Measurements from ENCODE around the gene GNG2. TPM values are rescaled to one million over a fixed set of nuclear protein-coding genes. Genes with fewer than 3 reads are reported as not detected.

Gene GNG2
- total and polyA plus RNA-seq, 2 of the 8 experiments (the other 6 are each of a cell fraction or from before 2014, with no cell fraction given): 8.2 to 17.9 TPM

GRCh38 chr14:51818748-51819380 lies 41.5 kb upstream of the GNG2 start:
- no peaks in the 10 kb centered on the region; the same call in 1 of the 2 replicates for H3K79me1 ChIP-seq (ENCODE audit: low read depth, low read length)
- H2BK120ac ChIP-seq (replicated peaks; ENCODE audit: low read depth, low read length): no peak overlapping the region
- H3K23me2 ChIP-seq (ENCODE audit: low read depth, low read length): peaks cover 2% of the 10 kb centered on the region; the same call in 1 of the 2 replicates
- peak overlapping the region; percentile 38 for H4K91ac ChIP-seq (replicated peaks; ENCODE audit: insufficient read length, low read length)
- no peak overlapping the region for H3K4me3 ChIP-seq (ENCODE audit: extremely low read depth in 1 of 4, insufficient read depth in 2 of 4, low read depth in 3 of 4, low read length in 4 of 4)
- no peaks in the 10 kb centered on the region for H4K20me1 ChIP-seq (replicated peaks in 1 of 2; ENCODE audit: control insufficient read depth in 1 of 2, insufficient read depth in 2 of 2, low read length in 2 of 2)
- H2AK5ac ChIP-seq (ENCODE audit: low read depth, low read length): no peak overlapping the region
- DNase-seq (ENCODE audit: low read depth in 1 of 2, low spot score in 2 of 2) (no peak), FAIRE-seq (no peak)
- H3K4ac ChIP-seq (replicated peaks; ENCODE audit: insufficient read length, low read depth, low read length): no peak overlapping the region
- no peak overlapping the region for H2BK12ac ChIP-seq (ENCODE audit: low read depth, low read length)
- 0 out of 2 replicates have a peak overlapping the region, but pooled peaks have one; percentile 8 for H2AFZ ChIP-seq (ENCODE audit: low read length)
- peaks cover 0 to 2% of the 10 kb centered on the region in 2 experiments; a peak in 1 of 4 replicates for H3K9me3 ChIP-seq (ENCODE audit: insufficient read depth in 2 of 2, low read depth in 1 of 2, low read length in 1 of 2)
- no peak for TF ChIP-seq KDM1A (IDR thresholded peaks at IDR 0.05; ENCODE audit: borderline replicate concordance, low read length)
- TF ChIP-seq KDM4A (IDR thresholded peaks at IDR 0.05; ENCODE audit: low read depth, low read length, severe bottlenecking): no peak
- TF ChIP-seq ZNF274 (IDR thresholded peaks at IDR 0.05; ENCODE audit: borderline replicate concordance, extremely low read depth, low read length): no peak
- no peak for TF ChIP-seq EP300 (IDR thresholded peaks at IDR 0.05; ENCODE audit: borderline replicate concordance in 1 of 2, low read depth in 2 of 2, low read length in 2 of 2)
- TF ChIP-seq GTF2F1 (IDR thresholded peaks at IDR 0.05; ENCODE audit: borderline replicate concordance, low read depth, low read length): no peak
- TF ChIP-seq BCL11A (IDR thresholded peaks at IDR 0.05; ENCODE audit: low read depth in 2 of 2, low read length in 2 of 2): no peak
- H3K4me1 ChIP-seq (replicated peaks in 1 of 4; ENCODE audit: control insufficient read depth in 3 of 4, insufficient read depth in 4 of 4, low read length in 3 of 4): peaks cover 0 to 7% (median 4%) of the 10 kb centered on the region in 4 experiments; a peak in 6 of 7 replicates
- no peak overlapping the region for H3K56ac ChIP-seq (replicated peaks; ENCODE audit: insufficient read length, low read depth, low read length)
- H3K79me2 ChIP-seq (ENCODE audit: control insufficient read depth in 1 of 2, insufficient read depth in 2 of 2, low read length in 2 of 2): no peaks in the 10 kb centered on the region
- H3K27ac ChIP-seq (ENCODE audit: low read depth, low read length): no peak overlapping the region
- no peak overlapping the region for H2BK5ac ChIP-seq (ENCODE audit: low read depth, low read length)
- no peaks in the 10 kb centered on the region for H3K27me3 ChIP-seq (replicated peaks in 1 of 4; ENCODE audit: control insufficient read depth in 3 of 4, extremely low read depth in 1 of 4, insufficient read depth in 3 of 4, low read length in 3 of 4)
- 0 out of 2 replicates have a peak overlapping the region, but pooled peaks have one; percentile 87 for H2BK20ac ChIP-seq (ENCODE audit: low read length)
- H3K23ac ChIP-seq (ENCODE audit: insufficient read length): no peak overlapping the region
- 75% methylated on average over 9 of the region's 9 CpGs; no CpG with 5 or more reads in 1 of the 2 experiments for WGBS, 2 experiments (ENCODE audit: extremely low coverage in 1 of 2, insufficient coverage in 1 of 2, insufficient read length in 1 of 2, insufficient replicate concordance in 2 of 2, low coverage in 1 of 2, low lambda C conversion rate in 2 of 2, missing lambda C conversion rate in 1 of 2)
- H3K9ac ChIP-seq (replicated peaks in 1 of 4; ENCODE audit: extremely low read depth in 1 of 4, low read depth in 3 of 4, low read length in 3 of 4): no peak overlapping the region
- H3K14ac ChIP-seq (ENCODE audit: insufficient read length): no peak overlapping the region
- no peaks in the 10 kb centered on the region for H3K36me3 ChIP-seq (ENCODE audit: control insufficient read depth in 2 of 4, insufficient read depth in 4 of 4, low read length in 3 of 4)
- no peak overlapping the region for H2BK15ac ChIP-seq (ENCODE audit: low read length)
- no peak overlapping the region for H3K18ac ChIP-seq (ENCODE audit: extremely low read depth, low read length)
- POLR2A ChIA-PET (ENCODE audit: partially characterized antibody): interaction anchor here (1.1 to 1.3 kb wide), 2 partner anchors 9 to 11 kb away, joined by 4 read pairs; no protein-coding TSS in a partner anchor
- H4K8ac ChIP-seq (ENCODE audit: extremely low read depth, insufficient read depth, low read length): no peak overlapping the region
- H4K5ac ChIP-seq (ENCODE audit: insufficient read length, low read depth, low read length): no peak overlapping the region
- H3K4me2 ChIP-seq (ENCODE audit: insufficient read depth in 1 of 2, low read depth in 2 of 2, low read length in 2 of 2): no peak overlapping the region
- CTCF ChIA-PET (ENCODE audit: partially characterized antibody): interaction anchor here (1.0 to 1.2 kb wide), 7 partner anchors 9 to 224 kb away, joined by 3 to 5 read pairs (median 3); no protein-coding TSS in a partner anchor
